Caco-2 (cell line): ENCODE results near the gene HDAC9. TPM values are rescaled to one million over a fixed set of nuclear protein-coding genes. Genes with fewer than 3 reads are reported as not detected.

Source experiments
- BruUV-seq: library from RNA; stranded (reverse); fragments of 400-500 nt; replicated peaks from 2 replicates; lab custom pipeline; 2021; lab: Mats Ljungman, UMichigan
- CTCF ChIA-PET: fragments of 300-600 bp; sonication (Branson Sonifier 250); formaldehyde crosslinking; loops from one replicate; lab custom pipeline; 2022; ENCODE audit warnings: antibody characterized with exemption; lab: Charles Lee
- POLR2A ChIA-PET: fragments of 300-600 bp; sonication (Branson Sonifier 250); formaldehyde crosslinking; loops from one replicate; lab custom pipeline; 2022; ENCODE audit warnings: antibody characterized with exemption; lab: Charles Lee
- DNase-seq, 2 experiments: peaks; one replicate each; pipeline versions ENCODE4 v3.0.0 to v3.0.0-alpha.2; 2020 to 2022
- H3K27me3 ChIP-seq: replicated peaks from 2 replicates; pipeline ENCODE4 v1.6.0; 2011; ENCODE audit warnings: low read length; ENCODE audit not compliant: control insufficient read depth, insufficient read depth
- H3K36me3 ChIP-seq: 2 replicates; pipeline ENCODE4 v1.5.1; 2011; ENCODE audit warnings: low read length; ENCODE audit not compliant: control insufficient read depth, insufficient read depth
- H3K4me1 ChIP-seq: fragments of 250-450 bp; sonication (Bioruptor Pico); 2 replicates; pipeline ENCODE4 v1.5.1; 2020; ENCODE audit warnings: mild to moderate bottlenecking
- H3K4me3 ChIP-seq: 2 replicates; pipeline ENCODE4 v1.5.1; 2011; ENCODE audit warnings: low read depth, mild to moderate bottlenecking, control low read depth, low read length
- H3K9me3 ChIP-seq: fragments of 250-450 bp; sonication (Bioruptor Pico); 2 replicates; pipeline ENCODE4 v1.5.1; 2020; ENCODE audit warnings: mild to moderate bottlenecking, moderate library complexity
- H3K27ac Mint-ChIP-seq: one replicate; pipeline ENCODE4 v1.8.0; 2022; ENCODE audit warnings: mixed read lengths; ENCODE audit not compliant: unreplicated experiment
- H3K27me3 Mint-ChIP-seq: one replicate; pipeline ENCODE4 v1.8.0; 2022; ENCODE audit warnings: mixed read lengths; ENCODE audit not compliant: insufficient read depth, unreplicated experiment
- H3K36me3 Mint-ChIP-seq: one replicate; pipeline ENCODE4 v1.8.0; 2022; ENCODE audit warnings: mild to moderate bottlenecking, mixed read lengths; ENCODE audit not compliant: insufficient read depth, unreplicated experiment
- H3K4me1 Mint-ChIP-seq: one replicate; pipeline ENCODE4 v1.8.0; 2022; ENCODE audit warnings: low read depth, mixed read lengths; ENCODE audit not compliant: unreplicated experiment
- H3K4me3 Mint-ChIP-seq: one replicate; pipeline ENCODE4 v1.8.0; 2022; ENCODE audit warnings: mild to moderate bottlenecking, moderate library complexity, mixed read lengths; ENCODE audit not compliant: unreplicated experiment
- H3K9me3 Mint-ChIP-seq: one replicate; pipeline ENCODE4 v1.8.0; 2022; ENCODE audit warnings: mixed read lengths; ENCODE audit not compliant: unreplicated experiment
- intact Hi-C: fragments of 100-400 bp; cut with micrococcal nuclease; formaldehyde crosslinking; loops from one replicate; pipeline ENCODE4 v1.10.0; 2022; ENCODE audit not compliant: unreplicated experiment
- total RNA-seq: library from RNA; stranded (reverse); gene quantifications from 2 replicates; pipeline ENCODE4 v1.2.3, GENCODE V29; 2022
- TF ChIP-seq, protein P1 (sequence below), 2 experiments: fragments of 200-600 bp in 1 of 2; IDR thresholded peaks; 1 replicate in 1 of 2; 2 replicates in 1 of 2; pipeline versions ENCODE4 v1.5.1 to v1.8.0; 2011 to 2022; ENCODE audit warnings: antibody characterized with exemption in 1 of 2, control low read depth in 1 of 2, inconsistent platforms in 1 of 2, low read depth in 1 of 2, low read length in 1 of 2, mild to moderate bottlenecking in 1 of 2, moderate library complexity in 1 of 2; ENCODE audit not compliant: insufficient read depth in 1 of 2, severe bottlenecking in 1 of 2, unreplicated experiment in 1 of 2

Gene HDAC9
- total RNA-seq, 1 experiment from 2014 or later: 0.27 TPM

DNA sequence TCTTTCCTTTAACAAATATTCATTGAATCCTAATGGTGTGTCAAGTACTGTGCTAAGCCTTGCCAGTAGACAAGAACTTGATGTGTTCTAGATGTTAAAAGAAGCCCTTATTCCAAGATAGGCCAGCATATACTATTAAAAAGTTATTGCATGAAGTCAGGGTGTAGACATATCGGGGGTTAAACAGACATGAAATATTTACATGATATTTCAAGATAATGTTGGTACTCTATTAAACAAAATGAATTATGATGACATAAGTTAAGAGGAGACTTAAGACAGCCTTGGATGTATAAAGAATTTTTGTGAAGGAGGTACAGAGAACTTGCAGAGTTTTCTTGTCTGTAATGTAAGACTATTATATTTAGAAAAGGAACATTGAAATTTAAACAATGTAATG, 44.8 kb downstream of the HDAC9 start:
- no TSS peak for BruUV-seq
- H3K9me3 Mint-ChIP-seq: no peaks in the 10 kb centered on the region
- ChIA-PET CTCF (no interaction called here), POLR2A (no interaction called here)
- Histone ChIP-seq H3K9me3 (no peaks in the 10 kb centered on the region), H3K4me1 (no peaks in the 10 kb centered on the region), H3K4me3 (no peak overlapping the region), H3K36me3 (no peaks in the 10 kb centered on the region), H3K27me3 (no peaks in the 10 kb centered on the region)
- no peak overlapping the region for H3K4me3 Mint-ChIP-seq
- TF ChIP-seq, protein P1, sequence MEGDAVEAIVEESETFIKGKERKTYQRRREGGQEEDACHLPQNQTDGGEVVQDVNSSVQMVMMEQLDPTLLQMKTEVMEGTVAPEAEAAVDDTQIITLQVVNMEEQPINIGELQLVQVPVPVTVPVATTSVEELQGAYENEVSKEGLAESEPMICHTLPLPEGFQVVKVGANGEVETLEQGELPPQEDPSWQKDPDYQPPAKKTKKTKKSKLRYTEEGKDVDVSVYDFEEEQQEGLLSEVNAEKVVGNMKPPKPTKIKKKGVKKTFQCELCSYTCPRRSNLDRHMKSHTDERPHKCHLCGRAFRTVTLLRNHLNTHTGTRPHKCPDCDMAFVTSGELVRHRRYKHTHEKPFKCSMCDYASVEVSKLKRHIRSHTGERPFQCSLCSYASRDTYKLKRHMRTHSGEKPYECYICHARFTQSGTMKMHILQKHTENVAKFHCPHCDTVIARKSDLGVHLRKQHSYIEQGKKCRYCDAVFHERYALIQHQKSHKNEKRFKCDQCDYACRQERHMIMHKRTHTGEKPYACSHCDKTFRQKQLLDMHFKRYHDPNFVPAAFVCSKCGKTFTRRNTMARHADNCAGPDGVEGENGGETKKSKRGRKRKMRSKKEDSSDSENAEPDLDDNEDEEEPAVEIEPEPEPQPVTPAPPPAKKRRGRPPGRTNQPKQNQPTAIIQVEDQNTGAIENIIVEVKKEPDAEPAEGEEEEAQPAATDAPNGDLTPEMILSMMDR (IDR thresholded peaks at IDR 0.05; ENCODE audit: insufficient read depth in 1 of 2, low read depth in 1 of 2, low read length in 1 of 2, severe bottlenecking in 1 of 2, unreplicated experiment in 1 of 2): no peak
- no peak overlapping the region for H3K27ac Mint-ChIP-seq
- intact Hi-C loops: no loop called here
- no peaks in the 10 kb centered on the region for H3K4me1 Mint-ChIP-seq
- no peaks in the 10 kb centered on the region for H3K27me3 Mint-ChIP-seq
- H3K36me3 Mint-ChIP-seq: no peaks in the 10 kb centered on the region
- DNase-seq: no peak

DNA sequence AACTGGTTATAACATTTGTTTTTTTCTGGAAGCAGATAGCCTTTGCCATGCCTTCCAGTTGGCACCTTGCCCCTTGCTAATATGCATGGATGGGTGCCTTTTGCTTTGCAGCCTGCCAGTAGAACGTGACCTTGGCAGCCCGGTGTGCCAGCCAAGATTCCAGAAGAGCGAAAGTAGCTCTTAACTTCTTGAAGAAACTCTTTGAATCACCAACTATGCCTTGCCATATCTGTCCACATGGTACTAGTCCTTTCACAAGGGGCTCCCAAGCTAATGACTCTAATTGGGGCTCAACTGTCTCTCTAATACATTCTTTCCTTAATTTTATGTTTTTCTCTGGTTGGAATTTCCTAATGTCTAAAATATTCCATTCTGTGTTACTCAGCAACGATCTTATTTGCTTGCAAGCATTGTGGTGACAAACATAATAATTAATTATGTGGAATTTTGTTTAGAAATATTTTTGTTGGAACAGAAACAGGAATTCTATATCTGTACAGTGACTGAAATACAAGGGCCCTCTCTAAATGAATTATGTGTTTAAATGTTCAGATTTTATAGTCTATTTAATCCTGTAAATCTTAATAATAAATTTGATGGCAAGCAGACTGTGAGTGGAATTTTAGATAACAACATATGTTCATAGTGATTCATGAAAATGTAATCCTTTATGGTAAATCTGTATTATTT, 45.8 kb downstream of the HDAC9 start:
- Histone ChIP-seq H3K4me3 (no peak overlapping the region), H3K4me1 (no peaks in the 10 kb centered on the region), H3K9me3 (no peaks in the 10 kb centered on the region), H3K27me3 (no peaks in the 10 kb centered on the region), H3K36me3 (no peaks in the 10 kb centered on the region)
- no peaks in the 10 kb centered on the region for H3K27me3 Mint-ChIP-seq
- intact Hi-C loops: no loop called here
- DNase-seq: no peak
- ChIA-PET POLR2A (no interaction called here), CTCF (no interaction called here)
- no peak overlapping the region for H3K4me3 Mint-ChIP-seq
- no peaks in the 10 kb centered on the region for H3K36me3 Mint-ChIP-seq
- H3K9me3 Mint-ChIP-seq: no peaks in the 10 kb centered on the region
- BruUV-seq: no TSS peak
- TF ChIP-seq, protein P1 (IDR thresholded peaks at IDR 0.05; ENCODE audit: insufficient read depth in 1 of 2, low read depth in 1 of 2, low read length in 1 of 2, severe bottlenecking in 1 of 2, unreplicated experiment in 1 of 2): no peak
- no peak overlapping the region for H3K27ac Mint-ChIP-seq
- no peaks in the 10 kb centered on the region for H3K4me1 Mint-ChIP-seq

DNA sequence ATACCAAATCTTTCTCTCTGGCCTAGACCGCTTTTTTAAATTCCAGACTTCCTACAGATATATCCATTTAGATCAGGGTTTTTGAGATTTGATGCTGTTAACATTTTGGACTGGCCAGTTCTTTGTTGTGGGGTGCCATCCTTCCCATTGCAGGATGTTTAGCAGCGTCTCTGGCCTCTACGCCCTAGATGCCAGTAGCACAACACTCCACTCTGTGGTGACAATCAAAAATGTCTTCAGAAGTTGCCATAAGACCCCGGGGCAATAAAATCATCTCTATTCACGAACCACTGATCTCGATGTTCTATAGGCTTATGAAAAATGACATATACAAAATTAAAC, 46.3 kb downstream of the HDAC9 start:
- DNase-seq: no peak
- H3K27me3 ChIP-seq: no peaks in the 10 kb centered on the region
- intact Hi-C loops: no loop called here
- H3K4me3 ChIP-seq: no peak overlapping the region
- TF ChIP-seq, protein P1 (IDR thresholded peaks at IDR 0.05; ENCODE audit: insufficient read depth in 1 of 2, low read depth in 1 of 2, low read length in 1 of 2, severe bottlenecking in 1 of 2, unreplicated experiment in 1 of 2): no peak
- H3K4me3 Mint-ChIP-seq: no peak overlapping the region
- H3K9me3 ChIP-seq: no peaks in the 10 kb centered on the region
- ChIA-PET CTCF (no interaction called here), POLR2A (no interaction called here)
- no peaks in the 10 kb centered on the region for H3K36me3 ChIP-seq
- H3K27me3 Mint-ChIP-seq: no peaks in the 10 kb centered on the region
- no peaks in the 10 kb centered on the region for H3K4me1 ChIP-seq
- no peak overlapping the region for H3K27ac Mint-ChIP-seq
- no TSS peak for BruUV-seq
- H3K36me3 Mint-ChIP-seq: no peaks in the 10 kb centered on the region
- no peaks in the 10 kb centered on the region for H3K9me3 Mint-ChIP-seq
- no peaks in the 10 kb centered on the region for H3K4me1 Mint-ChIP-seq
